Gastroesophageal sphincter (tissue), 3 donors: Measurements from ENCODE around the gene LPCAT1.

Experiments used
- CTCF ChIP-seq, 4 experiments: fragments of 200-600 bp in 2 of 4; fragments of 450-650 bp in 2 of 4; sonication (generic) in 1 of 4; IDR thresholded peaks; one replicate each; pipeline ENCODE4 v1.5.1; 2017 to 2019; ENCODE audit warnings: antibody characterized with exemption in 4 of 4, mild to moderate bottlenecking in 2 of 4, moderate library complexity in 2 of 4
- EP300 ChIP-seq: sonication (generic); formaldehyde crosslinking; IDR thresholded peaks from one replicate; pipeline ENCODE4 v1.6.1; 2017; ENCODE audit warnings: antibody characterized with exemption, mild to moderate bottlenecking
- POLR2A ChIP-seq, 2 donors: fragments of 450-650 bp; IDR thresholded peaks; one replicate each; pipeline ENCODE4 v1.6.1; 2017; ENCODE audit warnings: antibody characterized with exemption in 2 of 2, mild to moderate bottlenecking in 2 of 2, moderate library complexity in 1 of 2
- POLR2AphosphoS5 ChIP-seq: sonication (generic); formaldehyde crosslinking; IDR thresholded peaks from one replicate; pipeline ENCODE4 v1.6.1; 2017; ENCODE audit warnings: antibody characterized with exemption

- TF ChIP-seq CTCF (IDR thresholded peaks at IDR 0.05) (no peak), POLR2A (IDR thresholded peaks at IDR 0.05) (no peak), EP300 (no peak), POLR2AphosphoS5 (no peak)
Observed at GRCh38 chr5:1558944-1559343, 35.2 kb upstream of the LPCAT1 start.
